Upper lobe of right lung (tissue), 1 donor: Measurements from ENCODE around the gene MAN1C1. TPM values are rescaled to one million over a fixed set of nuclear protein-coding genes. Genes with fewer than 3 reads are reported as not detected.

Experiments
- ATAC-seq: fragments of 200-7000 bp; cut with Tn5 transposase; one replicate; pipeline ENCODE4 v1.9.1; 2020; ENCODE audit warnings: mild to moderate bottlenecking, moderate library complexity
- DNase-seq: peaks from one replicate; pipeline ENCODE4 v3.0.0-alpha.2; 2020
- H3K27ac ChIP-seq: fragments of 200-600 bp; one replicate; pipeline ENCODE4 v1.8.0; 2022
- H3K27me3 ChIP-seq: fragments of 200-600 bp; one replicate; pipeline ENCODE4 v1.8.0; 2022; ENCODE audit warnings: mild to moderate bottlenecking
- H3K36me3 ChIP-seq: fragments of 200-600 bp; one replicate; pipeline ENCODE4 v1.8.0; 2022
- H3K4me1 ChIP-seq: fragments of 200-600 bp; one replicate; pipeline ENCODE4 v1.8.0; 2022
- H3K4me3 ChIP-seq: fragments of 200-600 bp; one replicate; pipeline ENCODE4 v1.8.0; 2022; ENCODE audit warnings: mild to moderate bottlenecking
- H3K9me3 ChIP-seq: fragments of 200-600 bp; one replicate; pipeline ENCODE4 v1.8.0; 2022
- CTCF ChIP-seq: fragments of 200-600 bp; IDR thresholded peaks from one replicate; pipeline ENCODE4 v1.8.0; 2022; ENCODE audit warnings: antibody characterized with exemption
- intact Hi-C: fragments of 100-400 bp; cut with DNase I; formaldehyde crosslinking; loops from one replicate; pipeline ENCODE4 v1.11.0; 2022
- total RNA-seq: library from RNA; stranded (reverse); fragmentation: NEBNext Ultra II Directional; extraction: Animal tissue kit (Norgen Biotek cat#: 25700); gene quantifications from one replicate; pipeline ENCODE4 v1.2.1, GENCODE V29; 2021
- donor health status: DM: no; HTN: yes; CAD: no; lungs with severe emphysema.

Gene MAN1C1
- total RNA-seq, 1 donor from 2014 or later = 19.7 TPM

- Histone ChIP-seq H3K36me3 (no peaks in the 10 kb centered on the region), H3K27me3 (no peaks in the 10 kb centered on the region), H3K27ac (no peak overlapping the region), H3K4me3 (no peak overlapping the region), H3K4me1 (peaks cover 5% of the 10 kb centered on the region), H3K9me3 (no peaks in the 10 kb centered on the region)
- DNase-seq = peak; percentile 12
- ATAC-seq = no peak
- TF ChIP-seq CTCF = no peak
- intact Hi-C loops = no loop called here
Measured at GRCh38 chr1:25669781-25670567, 53.4 kb downstream of the MAN1C1 start.

GRCh38 chr1:25671929-25672328 is 55.3 kb downstream of the MAN1C1 start:
- Histone ChIP-seq H3K9me3 (no peaks in the 10 kb centered on the region), H3K27me3 (no peaks in the 10 kb centered on the region), H3K4me3 (no peak overlapping the region), H3K4me1 (peaks cover 15% of the 10 kb centered on the region), H3K27ac (no peak overlapping the region), H3K36me3 (no peaks in the 10 kb centered on the region)
- intact Hi-C loops = no loop called here
- DNase-seq (peak; percentile 28), ATAC-seq (no peak)
- TF ChIP-seq CTCF = no peak

GRCh38 chr1:25672763-25673409 is 56.3 kb downstream of the MAN1C1 start:
- intact Hi-C loops = no loop called here
- H3K36me3 ChIP-seq = no peaks in the 10 kb centered on the region
- no peak for TF ChIP-seq CTCF
- DNase-seq (no peak), ATAC-seq (no peak)
- H3K9me3 ChIP-seq = no peaks in the 10 kb centered on the region
- H3K27ac ChIP-seq = no peak overlapping the region
- H3K27me3 ChIP-seq = no peaks in the 10 kb centered on the region
- peaks cover 11% of the 10 kb centered on the region for H3K4me1 ChIP-seq
- no peak overlapping the region for H3K4me3 ChIP-seq

- Histone ChIP-seq H3K27ac (no peak overlapping the region), H3K36me3 (no peaks in the 10 kb centered on the region), H3K4me1 (peaks cover 10% of the 10 kb centered on the region), H3K9me3 (no peaks in the 10 kb centered on the region), H3K4me3 (no peak overlapping the region), H3K27me3 (no peaks in the 10 kb centered on the region)
- ATAC-seq (no peak), DNase-seq (no peak)
- no peak for TF ChIP-seq CTCF
- intact Hi-C loops = no loop called here
Measured at GRCh38 chr1:25673456-25673855, 56.9 kb downstream of the MAN1C1 start.

- Histone ChIP-seq H3K27ac (no peak overlapping the region), H3K9me3 (no peaks in the 10 kb centered on the region), H3K4me1 (peaks cover 10% of the 10 kb centered on the region), H3K36me3 (no peaks in the 10 kb centered on the region), H3K4me3 (no peak overlapping the region), H3K27me3 (no peaks in the 10 kb centered on the region)
- intact Hi-C loops = no loop called here
- TF ChIP-seq CTCF = no peak
- ATAC-seq (no peak), DNase-seq (peak; percentile 19)
Measured at GRCh38 chr1:25673962-25674806, 57.6 kb downstream of the MAN1C1 start.
